Caco-2 (cell line): ENCODE results near the gene CYP17A1. TPM values are rescaled to one million over a fixed set of nuclear protein-coding genes. Genes with fewer than 3 reads are reported as not detected.
A peak's percentile ranks its signal among the peaks of the same experiment; 100 is the strongest.

Source experiments
- BruUV-seq: library from RNA; stranded (reverse); fragments of 400-500 nt; replicated peaks from 2 replicates; lab custom pipeline; 2021; lab: Mats Ljungman, UMichigan
- CTCF ChIA-PET: fragments of 300-600 bp; sonication (Branson Sonifier 250); formaldehyde crosslinking; loops from one replicate; lab custom pipeline; 2022; ENCODE audit warnings: antibody characterized with exemption; lab: Charles Lee
- POLR2A ChIA-PET: fragments of 300-600 bp; sonication (Branson Sonifier 250); formaldehyde crosslinking; loops from one replicate; lab custom pipeline; 2022; ENCODE audit warnings: antibody characterized with exemption; lab: Charles Lee
- DNase-seq, 2 experiments: peaks; one replicate each; pipeline versions ENCODE4 v3.0.0 to v3.0.0-alpha.2; 2020 to 2022
- H3K27me3 ChIP-seq: replicated peaks from 2 replicates; pipeline ENCODE4 v1.6.0; 2011; ENCODE audit warnings: low read length; ENCODE audit not compliant: control insufficient read depth, insufficient read depth
- H3K36me3 ChIP-seq: 2 replicates; pipeline ENCODE4 v1.5.1; 2011; ENCODE audit warnings: low read length; ENCODE audit not compliant: control insufficient read depth, insufficient read depth
- H3K4me1 ChIP-seq: fragments of 250-450 bp; sonication (Bioruptor Pico); 2 replicates; pipeline ENCODE4 v1.5.1; 2020; ENCODE audit warnings: mild to moderate bottlenecking
- H3K4me3 ChIP-seq: 2 replicates; pipeline ENCODE4 v1.5.1; 2011; ENCODE audit warnings: low read depth, mild to moderate bottlenecking, control low read depth, low read length
- H3K9me3 ChIP-seq: fragments of 250-450 bp; sonication (Bioruptor Pico); 2 replicates; pipeline ENCODE4 v1.5.1; 2020; ENCODE audit warnings: mild to moderate bottlenecking, moderate library complexity
- H3K27ac Mint-ChIP-seq: one replicate; pipeline ENCODE4 v1.8.0; 2022; ENCODE audit warnings: mixed read lengths; ENCODE audit not compliant: unreplicated experiment
- H3K27me3 Mint-ChIP-seq: one replicate; pipeline ENCODE4 v1.8.0; 2022; ENCODE audit warnings: mixed read lengths; ENCODE audit not compliant: insufficient read depth, unreplicated experiment
- H3K36me3 Mint-ChIP-seq: one replicate; pipeline ENCODE4 v1.8.0; 2022; ENCODE audit warnings: mild to moderate bottlenecking, mixed read lengths; ENCODE audit not compliant: insufficient read depth, unreplicated experiment
- H3K4me1 Mint-ChIP-seq: one replicate; pipeline ENCODE4 v1.8.0; 2022; ENCODE audit warnings: low read depth, mixed read lengths; ENCODE audit not compliant: unreplicated experiment
- H3K4me3 Mint-ChIP-seq: one replicate; pipeline ENCODE4 v1.8.0; 2022; ENCODE audit warnings: mild to moderate bottlenecking, moderate library complexity, mixed read lengths; ENCODE audit not compliant: unreplicated experiment
- H3K9me3 Mint-ChIP-seq: one replicate; pipeline ENCODE4 v1.8.0; 2022; ENCODE audit warnings: mixed read lengths; ENCODE audit not compliant: unreplicated experiment
- intact Hi-C: fragments of 100-400 bp; cut with micrococcal nuclease; formaldehyde crosslinking; loops from one replicate; pipeline ENCODE4 v1.10.0; 2022; ENCODE audit not compliant: unreplicated experiment
- total RNA-seq: library from RNA; stranded (reverse); gene quantifications from 2 replicates; pipeline ENCODE4 v1.2.3, GENCODE V29; 2022
- TF ChIP-seq, protein P1 (sequence below), 2 experiments: fragments of 200-600 bp in 1 of 2; IDR thresholded peaks; 1 replicate in 1 of 2; 2 replicates in 1 of 2; pipeline versions ENCODE4 v1.5.1 to v1.8.0; 2011 to 2022; ENCODE audit warnings: antibody characterized with exemption in 1 of 2, control low read depth in 1 of 2, inconsistent platforms in 1 of 2, low read depth in 1 of 2, low read length in 1 of 2, mild to moderate bottlenecking in 1 of 2, moderate library complexity in 1 of 2; ENCODE audit not compliant: insufficient read depth in 1 of 2, severe bottlenecking in 1 of 2, unreplicated experiment in 1 of 2

The CYP17A1 gene
- total RNA-seq, 1 experiment from 2014 or later = not detected

GRCh38 chr10:102814873-102815661 is 22.1 kb downstream of the CYP17A1 start:
- H3K4me1 Mint-ChIP-seq = peaks cover 7% of the 10 kb centered on the region
- BruUV-seq = TSS peak; percentile 38
- peak overlapping the region; percentile 31 for H3K27ac Mint-ChIP-seq
- H3K27me3 Mint-ChIP-seq = no peaks in the 10 kb centered on the region
- H3K4me1 ChIP-seq = peaks cover 21% of the 10 kb centered on the region
- H3K4me3 Mint-ChIP-seq = no peak overlapping the region
- no peak for DNase-seq
- H3K9me3 Mint-ChIP-seq = no peaks in the 10 kb centered on the region
- ChIA-PET POLR2A (no interaction called here), CTCF (no interaction called here)
- TF ChIP-seq, protein P1, sequence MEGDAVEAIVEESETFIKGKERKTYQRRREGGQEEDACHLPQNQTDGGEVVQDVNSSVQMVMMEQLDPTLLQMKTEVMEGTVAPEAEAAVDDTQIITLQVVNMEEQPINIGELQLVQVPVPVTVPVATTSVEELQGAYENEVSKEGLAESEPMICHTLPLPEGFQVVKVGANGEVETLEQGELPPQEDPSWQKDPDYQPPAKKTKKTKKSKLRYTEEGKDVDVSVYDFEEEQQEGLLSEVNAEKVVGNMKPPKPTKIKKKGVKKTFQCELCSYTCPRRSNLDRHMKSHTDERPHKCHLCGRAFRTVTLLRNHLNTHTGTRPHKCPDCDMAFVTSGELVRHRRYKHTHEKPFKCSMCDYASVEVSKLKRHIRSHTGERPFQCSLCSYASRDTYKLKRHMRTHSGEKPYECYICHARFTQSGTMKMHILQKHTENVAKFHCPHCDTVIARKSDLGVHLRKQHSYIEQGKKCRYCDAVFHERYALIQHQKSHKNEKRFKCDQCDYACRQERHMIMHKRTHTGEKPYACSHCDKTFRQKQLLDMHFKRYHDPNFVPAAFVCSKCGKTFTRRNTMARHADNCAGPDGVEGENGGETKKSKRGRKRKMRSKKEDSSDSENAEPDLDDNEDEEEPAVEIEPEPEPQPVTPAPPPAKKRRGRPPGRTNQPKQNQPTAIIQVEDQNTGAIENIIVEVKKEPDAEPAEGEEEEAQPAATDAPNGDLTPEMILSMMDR (IDR thresholded peaks at IDR 0.05; ENCODE audit: insufficient read depth in 1 of 2, low read depth in 1 of 2, low read length in 1 of 2, severe bottlenecking in 1 of 2, unreplicated experiment in 1 of 2) = no peak
- H3K9me3 ChIP-seq = no peaks in the 10 kb centered on the region
- intact Hi-C loops = loop anchor here (1.0 to 2.0 kb wide), 2 partner anchors 38 to 62 kb away; no protein-coding TSS in a partner anchor
- peaks cover 27% of the 10 kb centered on the region for H3K36me3 Mint-ChIP-seq
- no peak overlapping the region for H3K4me3 ChIP-seq
- no peaks in the 10 kb centered on the region for H3K27me3 ChIP-seq
- H3K36me3 ChIP-seq = peaks cover 1% of the 10 kb centered on the region

- TF ChIP-seq, protein P1 (IDR thresholded peaks at IDR 0.05; ENCODE audit: insufficient read depth in 1 of 2, low read depth in 1 of 2, low read length in 1 of 2, severe bottlenecking in 1 of 2, unreplicated experiment in 1 of 2) = no peak
- Histone ChIP-seq H3K9me3 (no peaks in the 10 kb centered on the region), H3K4me3 (no peak overlapping the region), H3K36me3 (peaks cover 1% of the 10 kb centered on the region), H3K4me1 (peaks cover 20% of the 10 kb centered on the region), H3K27me3 (no peaks in the 10 kb centered on the region)
- peak overlapping the region; percentile 31 for H3K27ac Mint-ChIP-seq
- peaks cover 6% of the 10 kb centered on the region for H3K4me1 Mint-ChIP-seq
- H3K9me3 Mint-ChIP-seq = no peaks in the 10 kb centered on the region
- H3K36me3 Mint-ChIP-seq = peaks cover 31% of the 10 kb centered on the region
- ChIA-PET POLR2A (no interaction called here), CTCF (interaction anchor here (1.0 kb wide), 1 partner anchor 60 kb away, joined by 8 read pairs; no protein-coding TSS in a partner anchor)
- H3K4me3 Mint-ChIP-seq = no peak overlapping the region
- intact Hi-C loops = loop anchor here (1.0 to 2.0 kb wide), 2 partner anchors 38 to 61 kb away; no protein-coding TSS in a partner anchor
- no TSS peak for BruUV-seq
- peak in 1 of 2 experiments; percentile 53 for DNase-seq
- H3K27me3 Mint-ChIP-seq = no peaks in the 10 kb centered on the region
Measured at GRCh38 chr10:102814453-102814871, 22.8 kb downstream of the CYP17A1 start.

DNA sequence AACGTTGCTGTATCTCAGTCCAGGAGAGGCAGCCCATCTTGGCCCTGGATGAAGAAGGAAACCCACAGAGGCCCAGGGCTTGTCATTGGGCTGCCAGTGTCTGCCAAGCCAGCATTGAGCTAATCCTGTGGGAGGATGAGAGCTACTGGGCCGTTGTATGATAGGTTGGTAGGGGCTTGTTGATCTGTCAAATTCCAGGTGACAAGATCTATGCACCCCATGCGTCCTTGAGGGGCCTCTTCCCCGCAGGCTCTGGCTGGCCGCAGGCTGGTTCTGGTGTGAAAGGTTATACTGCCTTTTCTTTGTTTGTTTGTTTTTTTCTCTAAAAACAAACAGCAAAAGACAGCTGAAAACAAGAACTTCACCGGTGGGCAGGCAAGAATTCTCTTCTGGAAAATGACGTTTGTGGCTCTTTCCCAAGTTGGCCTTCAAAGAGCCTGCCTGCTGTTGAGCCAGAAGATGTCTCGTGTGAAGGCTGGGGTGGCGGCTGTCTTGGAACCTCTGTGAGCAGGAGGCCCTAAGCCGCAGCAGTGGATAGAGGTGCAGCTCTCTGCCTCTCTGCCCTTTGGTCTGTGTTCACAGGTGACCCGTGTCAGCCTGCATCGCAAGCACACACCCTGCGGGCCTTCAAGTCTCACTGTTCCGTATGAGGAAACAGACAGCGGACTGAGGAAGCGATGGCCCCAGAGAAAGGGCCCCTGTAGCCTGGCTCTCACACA is 23.3 kb downstream of the CYP17A1 start:
- H3K4me3 ChIP-seq = no peak overlapping the region
- Mint-ChIP-seq H3K27me3 (no peaks in the 10 kb centered on the region), H3K4me3 (no peak overlapping the region), H3K36me3 (peaks cover 31% of the 10 kb centered on the region), H3K4me1 (peaks cover under 1% of the 10 kb centered on the region), H3K9me3 (no peaks in the 10 kb centered on the region), H3K27ac (peak overlapping the region; percentile 31)
- no peaks in the 10 kb centered on the region for H3K27me3 ChIP-seq
- peaks cover 15% of the 10 kb centered on the region for H3K4me1 ChIP-seq
- TF ChIP-seq, protein P1 (IDR thresholded peaks at IDR 0.05; ENCODE audit: insufficient read depth in 1 of 2, low read depth in 1 of 2, low read length in 1 of 2, severe bottlenecking in 1 of 2, unreplicated experiment in 1 of 2) = no peak
- no peaks in the 10 kb centered on the region for H3K9me3 ChIP-seq
- peaks cover 1% of the 10 kb centered on the region for H3K36me3 ChIP-seq
- DNase-seq = peak; percentile 74 to 87
- intact Hi-C loops = loop anchor here (1.0 to 2.0 kb wide), 2 partner anchors 37 to 61 kb away; no protein-coding TSS in a partner anchor
- CTCF ChIA-PET = interaction anchor here (1.0 kb wide), 1 partner anchor 59 kb away, joined by 8 read pairs; no protein-coding TSS in a partner anchor
- BruUV-seq = no TSS peak
- POLR2A ChIA-PET = no interaction called here
